Stimulated activated CD4-positive, alpha-beta T cell treated with anti-CD3 and anti-CD28 coated beads, Interleukin-1b, Interleukin-23, amount 100 ng/mL, for 24 hours (primary cell): ENCODE measurements around the gene RNU1-4.
"Not testable (repeated sequence)": the region's sequence is repeated elsewhere in the genome, so short reads cannot be mapped to it uniquely, and the experiment has no call there.

Experiments used
- DNase-seq, 4 experiments: peaks; one replicate each; pipeline ENCODE4 v3.0.0-alpha.2; 2020; ENCODE audit warnings: low read depth in 4 of 4, low spot score in 1 of 4

RNU1-4 gene

GRCh38 chr1:16708704-16709103 is 31.6 kb upstream of the RNU1-4 start:
- not testable (repeated sequence) for DNase-seq

GRCh38 chr1:16709659-16710087 is 30.6 kb upstream of the RNU1-4 start:
- DNase-seq, result not testable (repeated sequence)

GRCh38 chr1:16710618-16711017 is 29.7 kb upstream of the RNU1-4 start:
- not testable (repeated sequence) for DNase-seq

GRCh38 chr1:16712131-16712530 is 28.2 kb upstream of the RNU1-4 start:
- not testable (repeated sequence) for DNase-seq

GRCh38 chr1:16712582-16712981 is 27.7 kb upstream of the RNU1-4 start:
- DNase-seq, result not testable (repeated sequence)

- DNase-seq, result not testable (repeated sequence)
These were observed 27.3 kb upstream of the RNU1-4 start for GRCh38 chr1:16712984-16713383.

- DNase-seq, result not testable (repeated sequence)
These were observed 26.8 kb upstream of the RNU1-4 start for GRCh38 chr1:16713480-16713879.

- DNase-seq, result no peak
These were observed 23.5 kb upstream of the RNU1-4 start for GRCh38 chr1:16716691-16717335.

- no peak for DNase-seq
These were observed 22.8 kb upstream of the RNU1-4 start for GRCh38 chr1:16717336-16718098.

- DNase-seq, result not testable (repeated sequence)
These were observed 22.0 kb upstream of the RNU1-4 start for GRCh38 chr1:16718099-16718907.

- no peak for DNase-seq
These were observed 21.3 kb upstream of the RNU1-4 start for GRCh38 chr1:16718908-16719533.

- no peak for DNase-seq
These were observed 20.6 kb upstream of the RNU1-4 start for GRCh38 chr1:16719571-16720350.

GRCh38 chr1:16720351-16721223 is 19.7 kb upstream of the RNU1-4 start:
- no peak for DNase-seq

- no peak for DNase-seq
These were observed 18.3 kb upstream of the RNU1-4 start for GRCh38 chr1:16721871-16722641.

GRCh38 chr1:16724718-16725438 is 15.4 kb upstream of the RNU1-4 start:
- DNase-seq, result no peak

GRCh38 chr1:16725439-16726245 is 14.7 kb upstream of the RNU1-4 start:
- not testable (repeated sequence) for DNase-seq
